ENCODE measurements around the gene GPR153.
"Not testable (repeated sequence)": the region's sequence is repeated elsewhere in the genome, so short reads cannot be mapped to it uniquely, and the experiment has no call there.

GPR153 gene

DNA sequence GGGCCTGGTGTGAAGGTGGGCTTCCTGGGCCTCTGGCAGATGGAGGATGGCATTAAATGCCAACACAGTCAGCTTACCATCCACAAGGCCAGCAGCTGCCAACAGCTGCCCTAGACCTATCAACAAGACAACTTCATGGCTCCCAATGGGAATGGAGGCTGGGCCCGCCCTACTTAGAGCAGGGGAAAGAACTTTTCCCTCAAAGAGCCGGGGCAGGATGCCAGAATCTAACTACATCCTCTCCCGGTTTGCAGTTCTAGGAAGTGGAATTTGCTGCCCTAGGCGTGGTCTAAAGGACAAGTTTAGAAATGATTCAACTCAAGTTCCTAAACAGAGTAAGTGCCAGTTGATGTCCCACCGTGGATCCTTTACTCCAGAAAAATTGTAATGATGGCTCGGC lies 38.3 kb downstream of the GPR153 start:
- no peak for DNase-seq

- no peak for DNase-seq
Observed at GRCh38 chr1:6221210-6221784, 39.6 kb downstream of the GPR153 start.

DNA sequence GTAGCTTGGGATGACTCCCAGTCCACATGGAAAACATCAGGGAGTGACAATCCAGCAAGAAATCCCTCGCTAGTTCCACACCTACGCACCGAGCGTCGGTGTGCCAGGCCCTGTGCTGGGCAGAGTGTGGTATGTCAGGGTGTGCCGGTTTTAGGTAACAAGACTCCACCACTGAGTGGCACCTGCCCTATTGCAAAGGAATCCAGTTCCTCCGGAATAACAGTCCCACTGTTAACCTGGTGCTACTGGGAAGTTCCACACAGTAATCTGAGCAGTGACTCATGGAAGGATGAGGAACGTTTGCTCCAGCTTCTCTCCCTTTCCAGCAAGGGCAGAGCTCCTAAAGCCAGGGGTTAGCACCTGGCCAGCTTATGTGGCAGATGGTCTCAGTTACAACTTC lies 40.7 kb downstream of the GPR153 start:
- DNase-seq, result no peak

- not testable (repeated sequence) for DNase-seq
Observed at GRCh38 chr1:6219641-6220040, 41.3 kb downstream of the GPR153 start.

DNA sequence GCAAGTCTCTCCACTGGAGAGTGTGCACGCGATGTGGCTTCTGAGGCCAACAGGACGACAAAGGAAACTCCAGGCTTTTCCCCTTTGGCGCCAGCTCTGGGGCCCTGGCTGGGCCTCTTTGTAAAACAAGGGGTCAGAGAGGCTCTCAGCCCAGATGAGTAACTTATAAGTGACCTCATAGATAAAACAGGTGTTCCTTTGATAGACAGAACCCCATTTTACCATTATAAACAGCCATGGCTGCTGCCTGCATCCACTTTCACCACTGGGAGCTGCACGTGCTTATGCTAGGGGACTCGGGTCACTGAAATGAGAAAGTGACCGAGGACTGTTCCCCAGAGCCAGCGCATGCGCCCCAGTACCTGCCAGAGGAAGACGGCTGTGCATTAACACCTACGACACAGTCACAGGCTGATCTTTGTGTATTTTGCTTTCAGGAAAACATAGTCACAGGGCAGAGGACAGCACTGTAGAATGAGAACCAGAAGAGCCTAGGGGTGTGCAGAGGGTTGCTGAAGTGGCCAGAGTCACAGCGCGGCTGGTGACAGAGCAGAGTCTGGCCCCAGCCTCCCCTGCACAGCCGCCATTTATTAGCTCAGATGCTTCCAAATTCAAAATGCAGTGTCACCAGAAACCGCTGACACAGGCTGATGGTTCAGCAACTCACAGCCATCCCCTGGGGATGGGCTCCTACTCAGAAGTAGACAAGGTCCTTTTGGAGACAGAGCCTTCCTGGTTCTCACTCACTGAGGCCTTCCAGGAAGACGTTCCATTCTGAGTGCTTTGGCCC lies 42.3 kb downstream of the GPR153 start:
- no peak for DNase-seq

DNA sequence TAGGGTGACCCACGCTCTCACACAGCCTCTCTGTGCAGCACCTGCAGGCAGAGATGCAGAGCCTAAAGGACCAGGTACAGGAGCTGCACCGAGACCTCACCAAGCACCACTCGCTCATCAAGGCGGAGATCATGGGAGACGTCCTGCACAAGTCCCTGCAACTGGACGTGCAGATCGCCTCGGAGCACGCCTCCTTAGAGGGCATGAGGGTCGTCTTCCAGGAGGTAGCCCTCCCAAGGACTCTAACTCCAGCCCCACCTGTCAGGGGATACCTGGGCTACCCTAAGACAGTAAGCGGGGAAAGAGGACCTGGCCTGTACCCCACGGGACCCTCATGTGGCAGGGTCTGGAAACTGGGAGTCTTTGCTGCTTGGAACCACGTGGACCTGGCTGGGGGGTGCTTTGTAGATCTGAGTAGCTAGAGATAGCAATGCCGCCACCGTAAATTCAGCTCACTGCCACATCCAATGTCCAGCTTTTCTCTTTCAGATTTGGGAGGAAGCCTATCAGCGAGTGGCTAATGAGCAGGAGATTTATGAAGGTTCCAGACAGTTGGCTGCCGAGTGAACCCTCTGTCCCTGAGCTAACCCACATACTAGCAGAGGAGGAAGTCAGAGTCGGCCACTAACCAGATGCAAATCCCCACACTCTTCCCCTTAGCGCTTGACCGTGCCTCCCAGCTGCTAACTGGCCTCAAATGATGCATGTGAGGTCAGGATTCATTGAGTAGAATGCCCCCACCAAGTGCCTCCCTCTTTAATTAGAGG lies 48.5 kb downstream of the GPR153 start:
- DNase-seq, result no peak

- no peak for DNase-seq
Observed at GRCh38 chr1:6211731-6212130, 49.2 kb downstream of the GPR153 start.

GRCh38 chr1:6210591-6211355 lies 50.1 kb downstream of the GPR153 start:
- DNase-seq, result no peak

GRCh38 chr1:6209661-6210580 lies 51.0 kb downstream of the GPR153 start:
- no peak for DNase-seq

GRCh38 chr1:6208723-6209660 lies 51.9 kb downstream of the GPR153 start:
- DNase-seq, result peak in 1 of 2 experiments; percentile 27

DNA sequence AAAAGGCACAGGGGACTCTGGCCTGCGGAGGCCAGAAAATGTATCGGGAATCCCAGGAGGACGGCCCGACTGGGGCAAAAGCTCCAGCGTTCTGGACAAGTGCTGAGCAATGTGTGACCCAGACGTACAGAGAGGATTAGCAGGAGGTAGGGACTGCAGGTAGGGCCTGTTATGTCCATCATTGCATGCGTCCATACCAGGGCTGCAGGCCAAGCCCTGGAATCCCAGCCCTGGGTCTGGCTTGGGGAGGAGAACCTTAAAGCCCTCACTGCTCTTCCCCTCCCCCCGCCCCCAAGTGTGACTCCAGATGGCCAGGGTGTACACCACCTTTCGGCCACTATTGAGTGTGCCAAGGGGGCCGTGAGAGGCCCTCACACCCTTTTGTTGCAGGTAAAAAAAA lies 53.0 kb downstream of the GPR153 start:
- DNase-seq, result no peak

DNA sequence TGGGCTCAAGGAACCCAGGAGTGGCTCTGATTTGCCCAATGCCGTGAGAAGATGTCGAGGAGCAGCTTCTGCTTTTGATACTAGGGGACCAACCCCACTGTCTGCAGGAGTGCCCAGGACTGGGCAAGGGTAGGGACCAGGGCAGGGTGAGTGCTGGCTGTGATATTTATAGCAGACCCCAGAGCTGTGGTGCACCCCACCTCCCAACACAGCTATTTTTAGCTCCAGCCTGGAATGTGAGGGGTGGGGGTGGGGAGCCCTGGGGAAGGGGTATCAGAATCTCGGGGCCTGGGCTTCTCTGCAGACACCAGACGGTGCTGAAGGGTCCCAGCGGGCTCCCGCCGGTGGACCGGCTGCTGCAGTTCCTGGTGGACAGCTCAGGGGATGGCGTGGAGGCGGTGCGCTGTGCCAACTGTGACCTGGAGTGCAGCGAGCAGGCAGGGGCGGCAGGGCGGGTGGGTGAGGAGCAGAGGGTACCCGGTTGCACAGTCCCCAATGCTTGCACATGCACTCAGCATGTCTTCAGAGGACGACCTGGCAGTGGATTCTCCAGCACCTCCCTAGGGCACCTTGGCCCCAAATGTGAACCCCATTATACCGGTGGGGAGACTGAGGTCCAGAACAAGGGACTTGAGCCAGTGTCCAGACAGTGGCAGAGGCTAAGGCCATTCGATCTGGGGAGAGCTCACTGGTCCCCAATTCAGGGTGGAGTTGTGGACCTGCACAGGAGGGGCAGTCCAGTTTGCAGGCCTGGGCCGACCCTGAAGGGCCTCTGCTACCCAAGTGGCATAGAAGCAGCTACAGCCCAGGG lies 53.6 kb downstream of the GPR153 start:
- DNase-seq, result no peak

- DNase-seq, result no peak
Observed at GRCh38 chr1:6206520-6206855, 54.4 kb downstream of the GPR153 start.

- DNase-seq, result peak; percentile 59 to 68
Observed at GRCh38 chr1:6205849-6206519, 54.9 kb downstream of the GPR153 start, which contains the start of gene RNF207. RNF207 (plus strand) TSS chr1:6206119; CDS start chr1:6206536, 417 bp downstream.

DNA sequence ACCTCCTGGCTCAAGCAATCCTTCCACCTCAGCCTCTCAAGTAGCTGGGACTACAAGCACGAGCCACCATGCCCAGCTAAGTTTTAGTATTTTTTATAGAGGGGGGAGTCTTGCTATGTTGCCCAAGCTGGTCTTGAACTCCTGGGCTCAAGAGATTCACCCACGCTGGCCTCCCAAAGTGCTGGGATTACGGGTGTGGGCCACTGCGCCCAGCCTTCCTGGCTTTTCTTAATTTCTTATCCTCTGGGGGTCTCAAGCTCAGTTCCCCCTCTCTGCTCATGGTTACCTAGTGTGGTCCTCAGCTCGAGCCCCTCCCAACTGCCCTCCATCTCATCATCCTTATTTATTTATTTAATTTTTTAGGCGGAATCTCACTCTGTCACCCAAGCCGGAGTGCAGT lies 58.6 kb downstream of the GPR153 start:
- DNase-seq, result no peak

GRCh38 chr1:6200188-6200809 lies 60.6 kb downstream of the GPR153 start:
- no peak for DNase-seq

DNA sequence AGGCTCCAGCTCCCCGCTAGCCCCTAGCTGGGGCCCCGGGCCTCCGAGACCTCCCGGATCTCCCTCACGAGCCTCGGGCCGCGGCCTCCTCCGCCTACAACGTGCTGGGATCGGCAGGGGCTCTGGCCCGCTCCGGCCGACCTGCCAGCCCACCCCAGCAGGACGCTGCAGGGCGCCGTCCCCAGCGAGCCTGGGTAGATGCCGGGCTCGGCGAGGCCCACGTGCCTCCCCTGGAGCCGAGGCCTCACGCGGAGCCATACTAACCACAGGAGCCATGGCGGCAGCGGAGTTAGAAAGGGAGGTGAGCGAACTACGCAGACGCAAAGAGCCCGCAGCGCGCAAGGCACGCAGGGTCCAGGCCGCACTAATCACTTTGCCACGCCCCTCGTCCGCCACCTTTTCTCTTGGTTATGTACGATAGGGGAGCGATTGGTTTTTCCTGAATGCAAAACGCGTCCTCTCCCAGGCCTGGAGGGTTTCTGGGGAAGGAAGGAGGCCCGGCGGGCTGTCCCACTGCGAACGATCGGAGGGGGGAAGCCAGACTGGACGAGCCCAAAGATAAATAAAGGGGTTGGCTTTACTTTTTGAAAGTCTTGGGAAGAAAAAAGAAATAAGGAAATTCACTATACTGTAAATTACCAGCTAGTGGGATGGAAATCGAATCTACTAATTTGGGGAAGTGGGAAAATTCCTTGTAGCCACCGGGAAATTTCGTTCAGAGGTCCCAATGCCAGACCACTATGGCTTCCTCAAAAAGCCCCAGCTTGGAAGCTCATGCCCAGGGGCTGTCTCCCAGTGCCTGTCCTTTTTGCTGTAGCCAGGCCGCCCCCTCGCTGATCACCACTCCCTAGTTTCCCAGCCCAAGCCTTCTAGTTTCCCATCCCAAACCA lies 61.4 kb downstream of the GPR153 start, which contains the start of gene RPL22:
RPL22 (minus strand) TSS at position 298 of the 890 bp plus-strand sequence; CDS start at position 276, 22 bp downstream.
- peak; percentile 93 to 98 for DNase-seq

Data from stimulated activated CD4-positive, alpha-beta T cell treated with anti-CD3 and anti-CD28 coated beads, Interleukin-4, amount 100 ng/mL, for 4 hours (primary cell).